HG03135 (cell line): ENCODE measurements around the gene ZCCHC14.
"Not testable (repeated sequence)": the region's sequence is repeated elsewhere in the genome, so short reads cannot be mapped to it uniquely, and the experiment has no call there.

Source experiments
- ATAC-seq: cut with Tn5 transposase; IDR thresholded peaks from one replicate; pipeline ENCODE4 v1.9.1; 2021; ENCODE audit warnings: mild to moderate bottlenecking, moderate library complexity; ENCODE audit not compliant: unreplicated experiment

Gene ZCCHC14

DNA sequence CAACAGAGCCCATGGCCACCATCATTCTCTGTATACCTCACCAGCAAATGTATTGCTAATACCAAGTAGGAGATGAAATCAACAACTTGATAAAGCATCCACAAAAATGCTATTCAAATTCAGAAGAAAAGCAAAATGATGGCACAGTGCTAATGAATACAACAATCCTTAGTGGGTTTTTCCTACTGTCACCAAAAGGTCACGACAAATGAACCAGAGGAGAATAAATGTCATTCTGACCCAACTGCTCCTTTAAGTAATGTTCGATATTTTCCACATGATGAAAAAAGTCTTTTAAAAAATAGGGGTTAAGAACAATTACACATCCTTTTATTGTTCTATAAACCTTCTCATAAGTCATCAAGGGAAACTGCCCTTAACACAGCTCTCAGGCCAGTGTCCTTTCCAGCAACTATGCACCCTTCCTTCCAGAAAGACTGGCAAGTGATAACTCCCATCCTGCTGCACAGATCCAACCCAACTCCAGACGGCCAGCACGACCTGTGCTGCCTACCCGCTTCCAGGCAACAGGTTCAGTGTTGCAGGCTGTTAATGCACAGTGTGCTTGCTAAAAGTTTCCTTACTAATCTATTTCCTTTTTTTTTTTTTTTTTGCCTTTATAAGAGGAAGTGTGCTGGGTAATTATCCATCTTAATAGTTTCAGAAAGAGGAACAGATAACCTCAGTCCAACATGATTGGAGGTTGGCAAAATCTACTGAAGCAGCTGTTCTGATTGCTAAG lies 124.6 kb downstream of the ZCCHC14 start:
- no peak for ATAC-seq

DNA sequence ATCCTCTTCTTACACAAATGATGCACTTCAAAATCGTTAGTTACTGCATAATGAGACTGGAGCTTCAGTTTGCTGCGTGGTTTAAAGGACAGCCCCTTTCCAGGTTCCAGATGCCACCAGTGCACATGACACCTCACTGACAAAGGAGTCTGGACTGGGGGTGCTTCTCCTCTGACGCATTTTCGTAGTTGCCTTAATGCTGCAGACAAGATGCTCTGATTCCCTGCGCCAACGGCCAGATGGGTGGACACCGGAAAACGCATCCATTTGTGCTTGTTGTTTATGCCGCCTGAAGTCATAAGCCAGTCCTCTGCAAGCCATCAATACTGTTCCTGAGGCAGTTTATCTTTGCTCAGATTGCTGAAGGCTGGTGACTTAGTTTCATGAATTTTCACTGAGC lies 125.3 kb downstream of the ZCCHC14 start:
- ATAC-seq = no peak

DNA sequence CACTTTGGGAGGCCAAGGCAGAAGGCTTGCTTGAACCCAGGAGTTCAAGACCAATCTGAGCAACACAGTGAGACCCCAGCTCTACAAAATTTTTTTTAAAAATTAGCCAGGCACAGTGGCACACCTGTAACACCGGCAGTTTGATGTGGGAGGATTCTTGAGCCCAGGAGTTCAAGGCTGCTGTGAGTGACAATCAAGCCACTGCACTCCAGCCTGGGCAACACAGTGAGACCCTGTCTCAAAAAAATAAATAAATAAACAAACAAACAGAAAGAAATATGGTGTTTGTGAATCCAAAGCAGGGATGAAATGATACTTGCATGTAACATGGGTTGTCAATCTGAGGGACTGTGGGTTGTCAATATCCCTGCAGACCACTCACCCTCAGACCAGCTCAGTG lies 125.9 kb downstream of the ZCCHC14 start:
- ATAC-seq = no peak

DNA sequence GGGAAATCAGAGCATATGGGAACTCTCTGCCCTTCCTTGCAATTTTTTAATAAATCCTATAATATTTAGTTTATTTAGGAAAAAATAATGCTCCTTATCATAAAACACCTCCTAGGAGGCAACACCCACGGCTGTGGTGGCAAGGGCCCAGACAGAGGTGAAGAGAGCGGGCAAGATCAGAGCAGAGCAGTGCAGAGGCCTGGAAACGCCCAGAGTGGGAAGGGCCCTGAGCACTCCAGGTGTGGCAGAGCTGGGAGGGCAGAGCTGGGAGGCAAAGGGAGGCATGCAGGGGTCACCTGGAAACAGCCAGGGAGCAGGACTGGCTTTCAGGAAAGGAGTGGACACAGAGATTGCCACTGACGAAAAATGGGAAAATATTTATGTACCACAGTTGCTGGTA lies 126.5 kb downstream of the ZCCHC14 start:
- ATAC-seq = no peak

DNA sequence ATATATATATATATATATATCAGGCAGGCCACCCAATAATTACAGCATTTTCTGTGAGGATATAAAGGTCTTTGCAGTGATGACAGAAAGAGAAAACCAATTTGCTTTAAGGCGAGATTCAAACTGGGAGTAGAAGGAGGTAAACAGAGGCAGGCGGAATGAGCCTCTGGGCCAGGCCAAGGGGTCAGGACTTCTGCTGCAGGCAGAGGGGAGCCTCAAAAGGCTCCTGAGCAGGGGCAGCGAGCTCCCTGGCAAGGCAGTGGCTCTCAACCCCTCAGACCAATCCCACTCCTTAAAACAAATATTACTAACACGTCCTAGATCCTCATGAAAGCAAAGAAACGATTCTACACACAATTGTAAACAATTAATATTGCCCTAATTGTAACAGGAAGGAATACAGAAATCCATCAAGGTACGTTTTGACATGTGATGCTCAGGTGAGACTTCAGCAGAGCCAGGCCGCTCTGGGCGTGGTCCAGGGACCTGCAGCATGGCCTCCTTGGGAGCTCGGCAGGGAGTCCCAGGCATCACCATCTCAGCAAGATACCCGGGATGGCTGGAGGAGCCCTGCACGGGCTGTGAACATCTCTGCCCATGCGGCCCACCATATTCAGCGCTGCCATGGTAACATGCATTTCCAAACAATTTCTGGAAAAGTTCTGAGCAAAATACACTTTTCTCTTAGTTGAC lies 127.7 kb downstream of the ZCCHC14 start:
- ATAC-seq = no peak

DNA sequence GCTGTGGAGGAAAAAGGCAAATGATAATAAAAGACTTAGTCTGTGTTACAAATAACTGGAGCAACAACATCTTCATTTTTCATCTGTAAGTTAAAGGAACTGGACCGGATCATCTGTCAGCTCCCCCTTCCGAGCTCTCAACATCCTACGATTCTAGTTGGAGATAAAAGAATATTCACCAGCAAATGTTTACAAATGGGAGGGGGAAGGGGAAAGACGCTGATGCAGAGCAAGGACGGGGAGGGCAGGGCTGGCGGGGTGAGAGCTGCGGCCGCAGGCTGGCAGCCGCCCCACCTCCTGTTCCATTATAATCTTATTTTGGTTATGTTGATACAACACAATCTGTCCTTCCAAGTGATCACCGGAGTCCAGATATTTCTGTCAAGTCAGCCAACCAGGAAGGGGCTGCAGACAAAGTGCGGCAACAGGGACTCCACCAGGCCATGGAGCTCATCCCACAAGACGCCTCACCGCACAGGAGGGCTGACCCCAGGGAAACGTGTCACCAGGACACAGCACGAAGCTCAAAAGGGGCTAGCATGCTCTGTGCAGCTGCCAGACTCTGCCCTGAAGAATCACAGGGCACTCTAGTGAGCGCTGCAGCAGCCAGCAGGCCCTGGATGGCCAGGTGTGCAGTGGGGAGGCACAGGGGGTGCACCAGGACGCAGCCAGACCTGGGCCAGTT lies 128.9 kb downstream of the ZCCHC14 start:
- no peak for ATAC-seq

DNA sequence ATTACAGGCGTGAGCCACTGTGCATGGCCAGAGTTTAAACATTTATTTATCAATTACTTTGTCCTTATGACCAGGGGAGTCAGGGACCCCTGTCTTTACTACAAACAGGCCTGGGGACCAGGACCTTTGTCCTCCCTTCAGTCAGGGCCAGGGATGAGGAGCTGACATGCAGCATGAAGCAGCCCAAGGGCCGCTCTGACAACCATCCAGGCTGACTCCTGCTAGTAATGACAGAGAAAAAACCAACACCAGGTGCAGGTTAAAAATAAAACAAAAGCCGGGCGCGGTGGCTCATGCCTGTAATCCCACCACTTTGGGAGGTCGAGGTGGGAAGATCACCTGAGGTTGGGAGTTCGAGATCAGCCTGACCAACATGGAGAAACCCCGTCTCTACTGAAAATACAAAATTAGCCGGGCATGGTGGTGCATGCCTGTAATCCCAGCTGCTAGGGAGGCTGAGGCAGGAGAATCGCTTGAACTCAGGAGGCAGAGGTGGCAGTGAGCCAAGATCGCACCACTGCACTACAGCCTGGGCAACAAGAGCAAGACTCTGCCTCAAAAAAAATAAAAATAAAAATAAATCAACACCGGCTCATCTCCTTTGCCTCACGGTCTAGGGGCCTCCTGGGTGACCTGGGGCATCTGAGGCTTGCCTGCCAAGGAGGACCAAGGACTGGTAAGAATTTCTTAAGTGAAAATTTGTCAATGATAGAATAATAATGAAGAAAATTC lies 129.8 kb downstream of the ZCCHC14 start:
- not testable (repeated sequence) for ATAC-seq

DNA sequence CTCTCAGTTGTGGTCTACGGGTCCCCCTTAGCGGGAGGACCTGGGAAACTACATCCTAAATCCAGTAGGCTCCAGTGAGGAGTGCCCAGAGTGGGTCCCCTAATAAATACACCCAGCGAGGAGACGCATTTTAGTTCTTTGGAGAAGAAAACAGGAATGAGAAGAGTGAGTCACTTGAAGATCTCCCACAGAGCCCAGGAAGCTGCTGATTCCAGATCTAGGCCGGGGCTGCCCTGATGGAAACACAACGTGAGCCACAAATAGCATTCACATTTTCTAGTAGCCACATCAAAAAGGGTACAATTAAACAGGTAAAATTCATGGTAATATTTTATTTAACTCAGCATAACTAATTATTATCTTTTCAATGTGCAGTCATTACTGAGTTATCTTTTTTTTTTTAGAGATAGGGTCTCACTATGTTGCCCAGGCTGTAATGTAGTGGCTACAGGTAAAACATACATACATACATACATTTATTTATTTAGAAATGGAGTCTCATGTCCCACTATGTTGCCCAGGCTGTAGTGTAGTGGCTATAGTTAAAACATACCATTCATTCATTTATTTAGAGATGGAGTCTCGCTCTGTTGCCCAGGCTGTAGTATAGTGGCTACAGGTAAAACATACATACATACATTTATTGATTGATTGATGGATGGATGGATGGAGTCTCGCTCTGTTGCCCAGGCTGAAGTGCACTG lies 130.8 kb downstream of the ZCCHC14 start:
- no peak for ATAC-seq

DNA sequence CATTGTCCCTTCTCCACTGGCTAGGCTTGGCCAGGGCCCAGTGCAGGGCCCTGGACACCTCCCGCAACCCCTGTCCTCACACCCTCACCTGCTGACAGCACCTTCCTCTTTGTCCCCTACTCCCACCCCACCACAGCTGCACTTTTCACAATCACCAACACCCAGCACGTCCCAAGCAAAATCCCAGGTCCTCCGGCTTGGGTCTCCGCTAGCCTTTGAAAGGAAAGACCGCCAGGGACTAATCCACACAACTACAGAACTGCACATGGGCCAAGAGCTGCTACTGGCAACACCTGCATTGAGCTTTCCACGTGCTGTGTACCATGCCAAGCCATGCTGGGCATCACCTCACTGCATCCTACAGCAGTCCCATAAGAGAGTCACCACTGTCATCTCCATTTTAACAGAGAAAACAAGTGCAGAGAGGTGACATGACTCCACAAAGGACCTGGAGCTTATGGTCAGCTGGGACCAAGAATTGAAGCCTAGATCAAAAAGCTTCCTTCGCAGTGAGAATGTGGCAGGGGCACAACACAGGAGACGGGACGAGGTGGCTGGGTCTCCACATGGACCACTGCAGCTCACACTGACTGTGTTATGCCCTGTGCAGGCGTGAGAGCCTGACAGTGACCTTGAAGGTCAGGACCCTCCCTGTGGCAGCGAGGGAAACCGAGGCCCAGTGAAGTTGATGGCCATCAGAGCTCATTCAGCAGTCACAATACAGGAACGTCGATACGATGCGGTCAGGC lies 131.8 kb downstream of the ZCCHC14 start:
- ATAC-seq = no peak

DNA sequence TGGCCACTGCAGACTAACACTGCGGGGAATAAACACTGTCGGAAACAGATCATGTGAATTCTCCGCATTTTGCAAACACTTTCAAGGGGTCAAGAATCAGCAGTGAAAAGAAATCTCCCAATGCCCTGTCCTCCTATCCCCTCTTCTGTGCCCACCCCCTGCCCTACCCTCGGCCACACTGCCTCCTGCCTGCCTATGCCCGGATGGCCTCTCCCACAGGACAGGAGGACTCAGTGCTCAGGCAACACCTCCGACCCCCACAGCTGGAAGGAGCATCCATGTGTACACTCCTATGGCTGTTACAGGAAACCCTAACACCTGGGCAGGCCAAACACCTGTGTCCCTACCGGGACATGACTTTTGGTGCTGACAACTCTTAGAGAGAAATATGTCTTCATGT lies 133.7 kb downstream of the ZCCHC14 start:
- ATAC-seq = no peak

DNA sequence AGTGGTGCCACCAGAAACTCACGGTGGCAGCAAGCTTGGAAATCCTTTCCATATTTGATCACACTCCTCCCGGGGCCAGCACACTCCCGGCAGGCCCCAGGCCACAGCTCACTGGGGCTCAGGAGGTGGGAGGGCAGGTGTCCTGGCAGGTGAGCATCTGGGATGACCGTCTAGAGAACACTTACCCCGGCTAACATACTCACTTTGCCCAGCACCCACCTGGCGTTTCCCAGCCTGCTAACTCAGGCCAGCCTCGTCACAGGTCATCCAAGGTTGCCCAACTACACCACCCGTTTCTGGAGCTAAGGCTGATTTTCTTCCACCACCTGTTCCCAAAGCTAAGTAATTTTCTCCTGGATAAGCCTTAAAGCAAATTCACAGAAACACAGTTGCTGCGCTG lies 134.1 kb downstream of the ZCCHC14 start:
- no peak for ATAC-seq

DNA sequence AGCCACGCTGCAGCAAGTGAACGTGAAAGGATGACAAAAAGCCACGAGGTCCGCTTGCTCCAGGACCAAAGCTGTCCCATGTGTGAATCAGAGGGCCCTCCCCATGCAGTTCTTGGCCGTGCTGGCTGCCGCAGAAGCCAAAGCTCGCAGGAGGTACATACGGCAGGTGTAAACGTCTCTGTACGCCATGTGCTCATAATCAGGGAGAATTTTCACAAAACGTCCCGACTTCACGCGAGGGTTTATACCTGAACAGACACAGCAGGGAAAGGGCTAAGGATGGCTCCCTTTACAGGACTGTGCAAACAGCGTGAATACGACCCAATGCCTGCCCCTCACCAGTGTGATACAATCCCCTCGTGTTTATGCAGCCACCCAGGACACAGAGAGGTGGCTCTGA lies 134.6 kb downstream of the ZCCHC14 start:
- no peak for ATAC-seq

DNA sequence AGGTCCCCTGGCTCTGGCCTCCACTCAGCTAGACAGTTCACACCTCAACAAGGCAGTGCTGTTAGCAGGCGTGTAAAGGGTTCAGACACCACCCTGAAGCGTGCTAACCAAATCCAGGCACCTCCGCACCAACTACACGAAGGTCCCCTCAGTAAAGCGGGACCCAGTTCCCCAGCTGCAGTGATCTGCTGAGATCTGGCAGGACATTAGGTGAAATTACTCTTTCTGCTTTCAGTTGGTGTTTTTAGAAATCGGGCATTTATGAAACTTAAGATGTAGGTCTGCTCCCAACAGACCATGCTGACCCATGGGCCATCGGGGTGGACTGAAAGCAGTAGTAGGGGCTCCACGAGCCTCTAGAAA lies 136.4 kb downstream of the ZCCHC14 start:
- ATAC-seq = no peak
